CD14-positive monocyte (primary cell): Measurements from ENCODE around the gene TCF4. TPM values are rescaled to one million over a fixed set of nuclear protein-coding genes. Genes with fewer than 3 reads are reported as not detected.

Experiments used
- DNase-seq, 3 donors: peaks; one replicate each; pipeline ENCODE4 v3.0.0-alpha.2; 2011 to 2022
- H2AFZ ChIP-seq: 2 replicates; pipeline ENCODE4 v1.6.0; 2012; ENCODE audit warnings: mild to moderate bottlenecking, low read depth, low read length, inconsistent platforms; ENCODE audit not compliant: insufficient read depth, poor library complexity, severe bottlenecking
- H3K27ac ChIP-seq, 2 donors: 1 replicate in 1 of 2; 2 replicates in 1 of 2; pipeline ENCODE4 v1.5.1; 2012 to 2013; ENCODE audit warnings: low read length in 2 of 2, control low read depth in 1 of 2, inconsistent platforms in 1 of 2, low read depth in 1 of 2, mild to moderate bottlenecking in 1 of 2
- H3K27me3 ChIP-seq, 2 donors: one replicate each; pipeline versions ENCODE4 v1.6.0 to v1.6.1; 2011 to 2013; ENCODE audit warnings: low read length in 2 of 2; ENCODE audit not compliant: control insufficient read depth in 2 of 2, insufficient read depth in 2 of 2
- H3K36me3 ChIP-seq, 2 donors: replicated peaks in 1 of 2; 1 replicate in 1 of 2; 2 replicates in 1 of 2; pipeline versions ENCODE4 v1.5.1 to v1.6.1; 2012 to 2013; ENCODE audit warnings: low read length in 2 of 2, control low read depth in 1 of 2, inconsistent platforms in 1 of 2, mild to moderate bottlenecking in 1 of 2; ENCODE audit not compliant: insufficient read depth in 2 of 2, control insufficient read depth in 1 of 2
- H3K4me1 ChIP-seq, 2 donors: 1 replicate in 1 of 2; 2 replicates in 1 of 2; pipeline versions ENCODE4 v1.5.1 to v1.6.1; 2012 to 2013; ENCODE audit warnings: low read length in 2 of 2, control low read depth in 1 of 2, inconsistent platforms in 1 of 2, mild to moderate bottlenecking in 1 of 2, moderate library complexity in 1 of 2; ENCODE audit not compliant: insufficient read depth in 2 of 2, control insufficient read depth in 1 of 2
- H3K4me2 ChIP-seq: replicated peaks from 2 replicates; pipeline ENCODE3; 2012; ENCODE audit warnings: low read length, moderate library complexity, mild to moderate bottlenecking; ENCODE audit not compliant: poor library complexity, severe bottlenecking; ENCODE audit errors: extremely low read depth
- H3K4me3 ChIP-seq, 3 experiments: fragments of 200-600 bp in 1 of 3; sonication (generic) in 1 of 3; replicated peaks in 1 of 3; 1 replicate in 2 of 3; 2 replicates in 1 of 3; pipeline ENCODE4 v1.5.1; 2011 to 2013; ENCODE audit warnings: low read length in 3 of 3, mild to moderate bottlenecking in 3 of 3, control low read depth in 2 of 3, low read depth in 2 of 3, inconsistent platforms in 1 of 3, moderate library complexity in 1 of 3
- H3K79me2 ChIP-seq: 2 replicates; pipeline ENCODE4 v1.6.0; 2012; ENCODE audit warnings: mild to moderate bottlenecking, control low read depth, inconsistent platforms, low read length, moderate library complexity; ENCODE audit not compliant: insufficient read depth
- H3K9ac ChIP-seq: 2 replicates; pipeline ENCODE4 v1.6.0; 2017; ENCODE audit warnings: low read length, mild to moderate bottlenecking; ENCODE audit not compliant: insufficient read depth, poor library complexity, severe bottlenecking
- H3K9me3 ChIP-seq, 2 donors: replicated peaks in 1 of 2; 1 replicate in 1 of 2; 2 replicates in 1 of 2; pipeline versions ENCODE4 v1.5.1 to v1.6.1; 2012 to 2013; ENCODE audit warnings: low read length in 2 of 2, control low read depth in 1 of 2; ENCODE audit not compliant: control insufficient read depth in 1 of 2, insufficient read depth in 1 of 2
- H4K20me1 ChIP-seq: 2 replicates; pipeline ENCODE4 v1.6.0; 2012; ENCODE audit warnings: mild to moderate bottlenecking, low read length, control low read depth, moderate library complexity; ENCODE audit not compliant: insufficient read depth
- H3K27ac Mint-ChIP-seq, 7 donors: one replicate each; pipeline ENCODE4 v1.8.0; 2020; ENCODE audit warnings: mild to moderate bottlenecking in 7 of 7, mixed read lengths in 7 of 7, moderate library complexity in 6 of 7, inconsistent platforms in 2 of 7
- H3K27me3 Mint-ChIP-seq, 3 donors: one replicate each; pipeline ENCODE4 v1.8.0; 2021 to 2022; ENCODE audit warnings: low read depth in 3 of 3, mild to moderate bottlenecking in 3 of 3, mixed read lengths in 3 of 3, moderate library complexity in 3 of 3, inconsistent platforms in 1 of 3
- H3K36me3 Mint-ChIP-seq, 2 donors: one replicate each; pipeline ENCODE4 v1.8.0; 2020; ENCODE audit warnings: mixed read lengths in 2 of 2, inconsistent platforms in 1 of 2, mild to moderate bottlenecking in 1 of 2
- H3K4me1 Mint-ChIP-seq: one replicate; pipeline ENCODE4 v1.8.0; 2020; ENCODE audit warnings: mild to moderate bottlenecking, mixed read lengths
- H3K4me3 Mint-ChIP-seq, 2 donors: one replicate each; pipeline ENCODE4 v1.8.0; 2020; ENCODE audit warnings: mild to moderate bottlenecking in 2 of 2, mixed read lengths in 2 of 2, moderate library complexity in 1 of 2
- H3K9me3 Mint-ChIP-seq, 7 donors: one replicate each; pipeline ENCODE4 v1.8.0; 2020 to 2022; ENCODE audit warnings: mixed read lengths in 7 of 7, mild to moderate bottlenecking in 6 of 7, moderate library complexity in 6 of 7, inconsistent platforms in 2 of 7
- WGBS: methylation state at CpG from one replicate; pipeline ENCODE4 v1.1.5; 2013; ENCODE audit warnings: missing lambda C conversion rate; ENCODE audit not compliant: insufficient coverage; 5-methylcytosine and 5-hydroxymethylcytosine counted together
- intact Hi-C, 2 donors: fragments of 100-400 bp; cut with micrococcal nuclease; formaldehyde crosslinking; loops; one replicate each; pipeline versions ENCODE4 v1.15.0 to v1.15.1; 2023
- polyA plus RNA-seq, 3 donors: library from polyadenylated mRNA; depleted of rRNA in 1 of 3; unstranded in 2 of 3; stranded (reverse) in 1 of 3; fragments of 300-500 nt in 2 of 3; fragments of >200 nt in 1 of 3; fragmentation: Illumina TruSeq in 2 of 3; gene quantifications; 1 replicate in 2 of 3; 2 replicates in 1 of 3; pipeline ENCODE4 v1.2.3, GENCODE V29; 2012 to 2021
- TF ChIP-seq, protein P1 (sequence below): fragments of 200-600 bp; IDR thresholded peaks from one replicate; pipeline ENCODE4 v1.8.0; 2022; ENCODE audit warnings: antibody characterized with exemption, mild to moderate bottlenecking

The TCF4 gene
- polyA plus RNA-seq, 3 donors: 5.9 to 12.9 (median 10.7) TPM

DNA sequence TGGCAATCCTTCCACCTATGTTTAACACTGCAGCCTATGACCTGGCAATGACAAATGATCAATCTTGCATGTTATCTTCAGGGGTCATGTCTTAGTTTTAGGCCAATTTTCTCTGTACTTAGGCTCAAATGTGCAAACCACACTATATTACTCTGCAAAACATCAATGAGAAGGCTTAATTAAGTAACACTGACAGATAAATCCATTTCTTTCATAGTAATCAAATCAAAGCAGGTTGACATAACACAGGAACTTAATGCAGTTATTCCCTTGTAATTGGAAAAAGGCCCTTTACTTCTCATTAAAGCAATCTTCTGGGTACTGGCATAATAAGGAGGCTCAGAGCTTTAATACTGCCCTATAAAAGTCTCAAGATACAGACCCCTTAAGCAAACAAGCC lies 114.4 kb downstream of the TCF4 start:
- H3K27me3 Mint-ChIP-seq: peaks cover 0 to 2% (median 0%) of the 10 kb centered on the region in 3 donors
- Histone ChIP-seq H3K36me3 (no peaks in the 10 kb centered on the region), H3K4me2 (no peak overlapping the region), H3K79me2 (no peaks in the 10 kb centered on the region), H3K4me3 (no peak overlapping the region), H3K4me1 (peaks cover 6 to 17% of the 10 kb centered on the region in 2 donors), H4K20me1 (no peaks in the 10 kb centered on the region), H3K9ac (no peak overlapping the region), H3K27ac (no peak overlapping the region), H3K9me3 (no peaks in the 10 kb centered on the region), H2AFZ (no peak overlapping the region), H3K27me3 (no peaks in the 10 kb centered on the region)
- intact Hi-C loops: no loop called here
- H3K36me3 Mint-ChIP-seq: no peaks in the 10 kb centered on the region
- TF ChIP-seq, protein P1, sequence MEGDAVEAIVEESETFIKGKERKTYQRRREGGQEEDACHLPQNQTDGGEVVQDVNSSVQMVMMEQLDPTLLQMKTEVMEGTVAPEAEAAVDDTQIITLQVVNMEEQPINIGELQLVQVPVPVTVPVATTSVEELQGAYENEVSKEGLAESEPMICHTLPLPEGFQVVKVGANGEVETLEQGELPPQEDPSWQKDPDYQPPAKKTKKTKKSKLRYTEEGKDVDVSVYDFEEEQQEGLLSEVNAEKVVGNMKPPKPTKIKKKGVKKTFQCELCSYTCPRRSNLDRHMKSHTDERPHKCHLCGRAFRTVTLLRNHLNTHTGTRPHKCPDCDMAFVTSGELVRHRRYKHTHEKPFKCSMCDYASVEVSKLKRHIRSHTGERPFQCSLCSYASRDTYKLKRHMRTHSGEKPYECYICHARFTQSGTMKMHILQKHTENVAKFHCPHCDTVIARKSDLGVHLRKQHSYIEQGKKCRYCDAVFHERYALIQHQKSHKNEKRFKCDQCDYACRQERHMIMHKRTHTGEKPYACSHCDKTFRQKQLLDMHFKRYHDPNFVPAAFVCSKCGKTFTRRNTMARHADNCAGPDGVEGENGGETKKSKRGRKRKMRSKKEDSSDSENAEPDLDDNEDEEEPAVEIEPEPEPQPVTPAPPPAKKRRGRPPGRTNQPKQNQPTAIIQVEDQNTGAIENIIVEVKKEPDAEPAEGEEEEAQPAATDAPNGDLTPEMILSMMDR: no peak
- H3K4me3 Mint-ChIP-seq: no peak overlapping the region
- DNase-seq: no peak
- H3K4me1 Mint-ChIP-seq: peaks cover 11% of the 10 kb centered on the region
- no peaks in the 10 kb centered on the region for H3K9me3 Mint-ChIP-seq
- H3K27ac Mint-ChIP-seq: no peak overlapping the region

DNA sequence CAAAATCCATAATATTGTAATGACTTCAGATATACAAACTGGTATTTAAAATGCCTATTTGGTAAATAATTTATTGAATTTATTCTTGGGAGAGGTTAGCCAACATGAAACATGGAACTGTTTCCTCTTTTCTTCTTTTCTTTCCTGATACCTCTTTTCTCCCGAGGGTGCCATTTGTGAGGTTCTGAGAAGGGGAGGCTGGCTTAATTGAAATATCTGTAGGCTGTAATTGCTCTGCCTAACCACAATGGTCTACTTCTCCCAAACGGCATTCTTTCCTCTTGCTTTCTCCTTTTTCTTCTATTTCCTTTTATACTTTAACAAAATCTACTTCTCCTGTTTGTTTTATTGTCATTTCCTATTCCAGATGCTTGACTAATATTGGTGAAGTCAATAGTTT lies 114.9 kb downstream of the TCF4 start:
- Histone ChIP-seq H3K27me3 (no peaks in the 10 kb centered on the region), H2AFZ (no peak overlapping the region), H3K79me2 (no peaks in the 10 kb centered on the region), H4K20me1 (no peaks in the 10 kb centered on the region), H3K4me2 (no peak overlapping the region), H3K36me3 (no peaks in the 10 kb centered on the region), H3K9ac (no peak overlapping the region), H3K27ac (no peak overlapping the region), H3K4me1 (peaks cover 4 to 15% of the 10 kb centered on the region in 2 donors), H3K4me3 (no peak overlapping the region), H3K9me3 (no peaks in the 10 kb centered on the region)
- H3K4me1 Mint-ChIP-seq: peaks cover 9% of the 10 kb centered on the region
- no CpG with 5 or more reads among the region's 2 CpGs for WGBS
- intact Hi-C loops: no loop called here
- H3K36me3 Mint-ChIP-seq: no peaks in the 10 kb centered on the region
- TF ChIP-seq, protein P1: no peak
- DNase-seq: no peak
- no peak overlapping the region for H3K4me3 Mint-ChIP-seq
- H3K27me3 Mint-ChIP-seq: peaks cover 0 to 2% (median 0%) of the 10 kb centered on the region in 3 donors
- H3K27ac Mint-ChIP-seq: no peak overlapping the region
- no peaks in the 10 kb centered on the region for H3K9me3 Mint-ChIP-seq
